Right lobe of liver (tissue), 6 donors: ENCODE measurements around the gene CNTN5. TPM values are rescaled to one million over a fixed set of nuclear protein-coding genes. Genes with fewer than 3 reads are reported as not detected.

ENCODE experiments used
- ATAC-seq, 4 donors: fragments of 200-7000 bp; cut with Tn5 transposase; one replicate each; pipeline ENCODE4 v1.9.1; 2020; ENCODE audit warnings: mild to moderate bottlenecking in 4 of 4, moderate library complexity in 4 of 4
- DNase-seq, 3 donors: peaks; one replicate each; pipeline ENCODE4 v3.0.0-alpha.2; 2020
- H3K27ac ChIP-seq, 3 donors: fragments of 200-600 bp; one replicate each; pipeline ENCODE4 v1.8.0; 2022
- H3K27me3 ChIP-seq, 2 donors: fragments of 200-600 bp; one replicate each; pipeline ENCODE4 v1.8.0; 2022
- H3K36me3 ChIP-seq, 4 donors: fragments of 200-600 bp; sonication (generic) in 1 of 4; one replicate each; pipeline versions ENCODE4 v1.5.1 to v1.8.0; 2017 to 2022; ENCODE audit warnings: control low read depth in 1 of 4
- H3K4me1 ChIP-seq, 4 donors: fragments of 200-600 bp; sonication (generic) in 1 of 4; one replicate each; pipeline versions ENCODE4 v1.5.1 to v1.8.0; 2017 to 2022; ENCODE audit warnings: control low read depth in 1 of 4
- H3K4me3 ChIP-seq, 3 donors: fragments of 200-600 bp; one replicate each; pipeline ENCODE4 v1.8.0; 2022
- H3K9me3 ChIP-seq, 4 donors: fragments of 200-600 bp; sonication (generic) in 1 of 4; one replicate each; pipeline versions ENCODE4 v1.5.1 to v1.8.0; 2017 to 2022; ENCODE audit warnings: control low read depth in 1 of 4
- CTCF ChIP-seq, 4 donors: fragments of 200-600 bp in 3 of 4; fragments of 450-650 bp in 1 of 4; IDR thresholded peaks; one replicate each; pipeline versions ENCODE4 v1.5.1 to v1.8.0; 2016 to 2022; ENCODE audit warnings: antibody characterized with exemption in 4 of 4, mild to moderate bottlenecking in 2 of 4
- POLR2A ChIP-seq: fragments of 450-650 bp; IDR thresholded peaks from one replicate; pipeline ENCODE4 v1.6.1; 2017; ENCODE audit warnings: antibody characterized with exemption, mild to moderate bottlenecking
- WGBS: methylation state at CpG from one replicate; pipeline ENCODE4 v1.1.6; 2018; ENCODE audit warnings: low coverage, low lambda C conversion rate; ENCODE audit not compliant: insufficient coverage; ENCODE audit errors: missing lambda C conversion rate; 5-methylcytosine and 5-hydroxymethylcytosine counted together
- intact Hi-C, 2 donors: fragments of 100-400 bp; cut with DNase I; formaldehyde crosslinking; loops; one replicate each; pipeline versions ENCODE4 v1.11.2 to v1.14.1; 2022
- total RNA-seq, 6 experiments: library from RNA; depleted of rRNA in 2 of 6; stranded (reverse); fragments of >200 nt in 2 of 6; fragmentation: NEBNext Ultra II Directional in 3 of 6; extraction: Animal tissue kit (Norgen Biotek cat#: 25700) in 3 of 6; gene quantifications; one replicate each; pipeline versions ENCODE4 v1.1.0 to v1.2.4, GENCODE V29; 2016 to 2023
- donor health status: DM: no; HTN: yes; CAD: no.
- donor health status: DM: no; HTN: no; CAD: no.
- donor health status: DM: no; HTN: no; CAD: no.
- donor health status: DM: no; HTN: yes; CAD: no.
- donor health status: DM: no; HTN: yes; CAD: no.

The CNTN5 gene
- total RNA-seq, 6 experiments from 2014 or later, result 0.13 to 0.19 TPM; not detected in 4

GRCh38 chr11:99349151-99349673 lies 328.5 kb downstream of the CNTN5 start:
- H3K9me3 ChIP-seq, result no peaks in the 10 kb centered on the region
- no peaks in the 10 kb centered on the region for H3K36me3 ChIP-seq
- no peak overlapping the region for H3K4me3 ChIP-seq
- H3K27me3 ChIP-seq, result no peaks in the 10 kb centered on the region
- H3K27ac ChIP-seq, result no peak overlapping the region
- ATAC-seq (no peak), DNase-seq (no peak)
- H3K4me1 ChIP-seq, result no peaks in the 10 kb centered on the region
- WGBS, result 56% methylated on average over 5 of the region's 5 CpGs
- intact Hi-C loops, result no loop called here
- TF ChIP-seq CTCF (IDR thresholded peaks at IDR 0.05) (no peak), POLR2A (no peak)

GRCh38 chr11:99351624-99352023 lies 330.9 kb downstream of the CNTN5 start:
- Histone ChIP-seq H3K4me3 (no peak overlapping the region), H3K9me3 (no peaks in the 10 kb centered on the region), H3K27me3 (no peaks in the 10 kb centered on the region), H3K27ac (no peak overlapping the region), H3K4me1 (no peaks in the 10 kb centered on the region), H3K36me3 (no peaks in the 10 kb centered on the region)
- ATAC-seq, result no peak
- 17% methylated on average over 1 of the region's 1 CpG for WGBS
- TF ChIP-seq POLR2A, result no peak
- TF ChIP-seq CTCF (IDR thresholded peaks at IDR 0.05), result no peak
- DNase-seq, result no peak
- intact Hi-C loops, result no loop called here

GRCh38 chr11:99352642-99353041 lies 331.9 kb downstream of the CNTN5 start:
- Histone ChIP-seq H3K4me3 (no peak overlapping the region), H3K36me3 (no peaks in the 10 kb centered on the region), H3K27ac (no peak overlapping the region), H3K4me1 (no peaks in the 10 kb centered on the region), H3K9me3 (no peaks in the 10 kb centered on the region), H3K27me3 (no peaks in the 10 kb centered on the region)
- TF ChIP-seq CTCF (IDR thresholded peaks at IDR 0.05), result no peak
- no peak for TF ChIP-seq POLR2A
- WGBS, result 57% methylated on average over 4 of the region's 5 CpGs
- DNase-seq (no peak), ATAC-seq (peak in 1 of 4 donors; percentile 38)
- intact Hi-C loops, result no loop called here

- ATAC-seq, result no peak
- TF ChIP-seq CTCF (IDR thresholded peaks at IDR 0.05), result no peak
Measured at GRCh38 chr11:99366546-99366945, 345.8 kb downstream of the CNTN5 start.

GRCh38 chr11:99368583-99368982 lies 347.8 kb downstream of the CNTN5 start:
- H3K27me3 ChIP-seq, result no peaks in the 10 kb centered on the region
- intact Hi-C loops, result no loop called here
- TF ChIP-seq POLR2A (no peak), CTCF (IDR thresholded peaks at IDR 0.05) (no peak)
- DNase-seq, result no peak
- no peaks in the 10 kb centered on the region for H3K4me1 ChIP-seq
- no peak overlapping the region for H3K27ac ChIP-seq
- H3K9me3 ChIP-seq, result no peaks in the 10 kb centered on the region
- H3K4me3 ChIP-seq, result no peak overlapping the region
- WGBS, result 68% methylated on average over 5 of the region's 5 CpGs
- no peaks in the 10 kb centered on the region for H3K36me3 ChIP-seq
- ATAC-seq, result no peak

More at GRCh38 chr11:99366546-99366945, 345.8 kb downstream of the CNTN5 start:
- no peaks in the 10 kb centered on the region for H3K4me1 ChIP-seq
- H3K36me3 ChIP-seq, result no peaks in the 10 kb centered on the region
- no peak overlapping the region for H3K27ac ChIP-seq
- H3K9me3 ChIP-seq, result no peaks in the 10 kb centered on the region
- H3K4me3 ChIP-seq, result no peak overlapping the region
- DNase-seq, result no peak
- WGBS, result 57% methylated on average over 7 of the region's 7 CpGs
- no peaks in the 10 kb centered on the region for H3K27me3 ChIP-seq
- intact Hi-C loops, result no loop called here
